Activated naive CD4-positive, alpha-beta T cell treated with anti-CD3 and anti-CD28 coated beads, Interleukin-2, amount 50 U/mL, for 72 hours (primary cell): ENCODE measurements around the gene C17orf113. TPM values are rescaled to one million over a fixed set of nuclear protein-coding genes. Genes with fewer than 3 reads are reported as not detected.
A peak's percentile ranks its signal among the peaks of the same experiment; 100 is the strongest.

Experiments used
- ATAC-seq, 2 donors: fragments of 150-1000 bp; cut with Tn5 transposase; 2 replicates each; pipeline ENCODE4 v1.10.0; 2021; ENCODE audit warnings: mild to moderate bottlenecking in 2 of 2, moderate library complexity in 2 of 2
- DNase-seq, 2 donors: peaks; one replicate each; pipeline ENCODE4 v3.0.0; 2021 to 2022; ENCODE audit warnings: low spot score in 2 of 2
- H3K27ac Mint-ChIP-seq, 2 donors: one replicate each; pipeline ENCODE4 v1.8.0; 2022; ENCODE audit warnings: mild to moderate bottlenecking in 2 of 2, mixed read lengths in 2 of 2
- H3K36me3 Mint-ChIP-seq, 2 donors: one replicate each; pipeline ENCODE4 v1.8.0; 2022; ENCODE audit warnings: mixed read lengths in 2 of 2
- H3K9me3 Mint-ChIP-seq, 2 donors: one replicate each; pipeline ENCODE4 v1.8.0; 2022; ENCODE audit warnings: mixed read lengths in 2 of 2
- total RNA-seq, 2 donors: library from RNA; stranded (reverse); gene quantifications; one replicate each; pipeline ENCODE4 v1.2.3, GENCODE V29; 2022

Gene C17orf113
- total RNA-seq, 2 donors from 2014 or later: 0.16 to 0.37 TPM

- no peak for DNase-seq
- Mint-ChIP-seq H3K36me3 (no peaks in the 10 kb centered on the region), H3K27ac (peak overlapping the region in 1 of 2 donors; percentile 30), H3K9me3 (no peaks in the 10 kb centered on the region)
- ATAC-seq: no peak
Observed at GRCh38 chr17:42053731-42054500, 3.5 kb upstream of the C17orf113 start.

- DNase-seq (no peak), ATAC-seq (no peak)
- no peak overlapping the region for H3K27ac Mint-ChIP-seq
- no peaks in the 10 kb centered on the region for H3K36me3 Mint-ChIP-seq
- no peaks in the 10 kb centered on the region for H3K9me3 Mint-ChIP-seq
Observed at GRCh38 chr17:42052346-42052877, 2.0 kb upstream of the C17orf113 start.

GRCh38 chr17:42051645-42052044 is 1.2 kb upstream of the C17orf113 start:
- DNase-seq (no peak), ATAC-seq (no peak)
- Mint-ChIP-seq H3K9me3 (no peaks in the 10 kb centered on the region), H3K27ac (no peak overlapping the region), H3K36me3 (no peaks in the 10 kb centered on the region)

GRCh38 chr17:42051013-42051400 is 606 bp upstream of the C17orf113 start:
- Mint-ChIP-seq H3K27ac (peak overlapping the region in 1 of 2 donors; percentile 71), H3K36me3 (no peaks in the 10 kb centered on the region), H3K9me3 (no peaks in the 10 kb centered on the region)
- DNase-seq: no peak
- ATAC-seq: no peak

GRCh38 chr17:42049834-42050392 is 488 bp downstream of the C17orf113 start:
- DNase-seq (no peak), ATAC-seq (peak in 1 of 2 donors; percentile 13)
- Mint-ChIP-seq H3K9me3 (no peaks in the 10 kb centered on the region), H3K36me3 (no peaks in the 10 kb centered on the region), H3K27ac (no peak overlapping the region)

GRCh38 chr17:42047343-42047742 is 3.1 kb downstream of the C17orf113 start:
- H3K9me3 Mint-ChIP-seq: no peaks in the 10 kb centered on the region
- no peak for DNase-seq
- no peak for ATAC-seq
- H3K27ac Mint-ChIP-seq: no peak overlapping the region
- H3K36me3 Mint-ChIP-seq: no peaks in the 10 kb centered on the region

GRCh38 chr17:42045719-42046118 is 4.7 kb downstream of the C17orf113 start:
- Mint-ChIP-seq H3K9me3 (no peaks in the 10 kb centered on the region), H3K27ac (no peak overlapping the region), H3K36me3 (no peaks in the 10 kb centered on the region)
- DNase-seq: no peak
- ATAC-seq: no peak

GRCh38 chr17:42042598-42043319 is 7.6 kb downstream of the C17orf113 start:
- no peak for ATAC-seq
- no peaks in the 10 kb centered on the region for H3K9me3 Mint-ChIP-seq
- DNase-seq: no peak
- no peak overlapping the region for H3K27ac Mint-ChIP-seq
- no peaks in the 10 kb centered on the region for H3K36me3 Mint-ChIP-seq

GRCh38 chr17:42041619-42042018 is 8.8 kb downstream of the C17orf113 start:
- Mint-ChIP-seq H3K27ac (no peak overlapping the region), H3K36me3 (no peaks in the 10 kb centered on the region), H3K9me3 (no peaks in the 10 kb centered on the region)
- DNase-seq (no peak), ATAC-seq (no peak)

GRCh38 chr17:42040818-42041217 is 9.6 kb downstream of the C17orf113 start:
- Mint-ChIP-seq H3K36me3 (no peaks in the 10 kb centered on the region), H3K9me3 (no peaks in the 10 kb centered on the region), H3K27ac (no peak overlapping the region)
- ATAC-seq (no peak), DNase-seq (no peak)

- ATAC-seq: no peak
- H3K9me3 Mint-ChIP-seq: no peaks in the 10 kb centered on the region
- no peaks in the 10 kb centered on the region for H3K36me3 Mint-ChIP-seq
- no peak for DNase-seq
- no peak overlapping the region for H3K27ac Mint-ChIP-seq
Observed at GRCh38 chr17:42039794-42040763, 10.3 kb downstream of the C17orf113 start.

- no peak for DNase-seq
- H3K9me3 Mint-ChIP-seq: no peaks in the 10 kb centered on the region
- no peaks in the 10 kb centered on the region for H3K36me3 Mint-ChIP-seq
- ATAC-seq: peak in 1 of 2 donors; percentile 74
- H3K27ac Mint-ChIP-seq: peak overlapping the region in 1 of 2 donors; percentile 46
Observed at GRCh38 chr17:42038221-42038973, 12.0 kb downstream of the C17orf113 start.

- Mint-ChIP-seq H3K36me3 (no peaks in the 10 kb centered on the region), H3K27ac (peak overlapping the region; percentile 72 to 84), H3K9me3 (no peaks in the 10 kb centered on the region)
- no peak for ATAC-seq
- no peak for DNase-seq
Observed at GRCh38 chr17:42034059-42034458, 16.3 kb downstream of the C17orf113 start.

GRCh38 chr17:42031584-42031983 is 18.8 kb downstream of the C17orf113 start:
- Mint-ChIP-seq H3K36me3 (no peaks in the 10 kb centered on the region), H3K9me3 (no peaks in the 10 kb centered on the region)

GRCh38 chr17:42028791-42029127 is 21.6 kb downstream of the C17orf113 start:
- H3K27ac Mint-ChIP-seq: peak overlapping the region in 1 of 2 donors; percentile 68
- ATAC-seq: no peak
- no peaks in the 10 kb centered on the region for H3K36me3 Mint-ChIP-seq

More at GRCh38 chr17:42031584-42031983, 18.8 kb downstream of the C17orf113 start:
- no peak overlapping the region for H3K27ac Mint-ChIP-seq
- ATAC-seq (no peak), DNase-seq (no peak)

More at GRCh38 chr17:42028791-42029127, 21.6 kb downstream of the C17orf113 start:
- no peak for DNase-seq
- no peaks in the 10 kb centered on the region for H3K9me3 Mint-ChIP-seq
